Measurements from ENCODE around the gene PRPSAP1. TPM values are rescaled to one million over a fixed set of nuclear protein-coding genes. Genes with fewer than 3 reads are reported as not detected.

The PRPSAP1 gene
- total RNA-seq, 1 experiment from 2014 or later, result 99.6 TPM

- Histone ChIP-seq H3K36me3 (ENCODE audit: control insufficient read depth, insufficient read depth, low read length) (no peaks in the 10 kb centered on the region; the same call in 1 of the 2 replicates), H3K9me3 (ENCODE audit: control insufficient read depth, insufficient read depth, low read depth, low read length) (no peaks in the 10 kb centered on the region), H3K4me3 (ENCODE audit: low read depth in 2 of 2, low read length in 2 of 2) (no peak overlapping the region), H3K27me3 (ENCODE audit: control insufficient read depth, insufficient read depth, low read length) (no peaks in the 10 kb centered on the region), H3K27ac (ENCODE audit: low read length) (peak overlapping the region; percentile 92), H3K4me1 (ENCODE audit: control insufficient read depth, insufficient read depth, low read length) (peaks cover 32% of the 10 kb centered on the region)
- ATAC-seq (no peak), DNase-seq (ENCODE audit: low read depth, low spot score) (no peak)
- intact Hi-C loops (cut with micrococcal nuclease; ENCODE audit: unreplicated experiment) (no loop called here), in situ Hi-C loops (cut with HindIII; ENCODE audit: low pct_unique_long_range_greater_than_20kb, low sequenced_read_pairs) (no loop called here)
- no TSS peak for BruUV-seq (replicated peaks)
- CTCF ChIA-PET, result interaction anchor here (0.6 kb wide), 3 partner anchors 11 to 141 kb away, joined by 3 to 5 read pairs (median 4); no protein-coding TSS in a partner anchor
- POLR2A ChIA-PET, result interaction anchor here (0.5 to 0.7 kb wide), 3 partner anchors 23 to 284 kb away, joined by 3 to 10 read pairs (median 7); no protein-coding TSS in a partner anchor
- TF ChIP-seq TCF7L2 (IDR thresholded peaks at IDR 0.05; ENCODE audit: low read depth, low read length) (no peak), CTCF (IDR thresholded peaks at IDR 0.05) (no peak)
Measured at GRCh38 chr17:76262732-76263344, 90.9 kb downstream of the PRPSAP1 start.

- ChIA-PET CTCF (interaction anchor here (0.7 kb wide), 1 partner anchor 124 kb away, joined by 4 read pairs; no protein-coding TSS in a partner anchor), POLR2A (interaction anchor here (0.7 kb wide), 2 partner anchors 26 to 283 kb away, joined by 3 to 7 read pairs; no protein-coding TSS in a partner anchor)
- DNase-seq (ENCODE audit: low read depth, low spot score), result no peak
- in situ Hi-C loops (cut with HindIII; ENCODE audit: low pct_unique_long_range_greater_than_20kb, low sequenced_read_pairs) (no loop called here), intact Hi-C loops (cut with micrococcal nuclease; ENCODE audit: unreplicated experiment) (no loop called here)
- peaks cover 23% of the 10 kb centered on the region for H3K4me1 ChIP-seq (ENCODE audit: control insufficient read depth, insufficient read depth, low read length)
- no peaks in the 10 kb centered on the region for H3K27me3 ChIP-seq (ENCODE audit: control insufficient read depth, insufficient read depth, low read length)
- H3K36me3 ChIP-seq (ENCODE audit: control insufficient read depth, insufficient read depth, low read length), result no peaks in the 10 kb centered on the region; the same call in 1 of the 2 replicates
- no peak for TF ChIP-seq POLR2AphosphoS5 (IDR thresholded peaks at IDR 0.05; ENCODE audit: low read depth, low read length)
- TF ChIP-seq REST (IDR thresholded peaks at IDR 0.05; ENCODE audit: insufficient read depth in 1 of 2, low read depth in 2 of 2, low read length in 1 of 2), result no peak
- no peak for TF ChIP-seq CTCF (IDR thresholded peaks at IDR 0.05)
- TF ChIP-seq TCF7L2 (IDR thresholded peaks at IDR 0.05; ENCODE audit: low read depth, low read length), result no peak
- no peak for TF ChIP-seq SIN3A (IDR thresholded peaks at IDR 0.05; ENCODE audit: borderline replicate concordance, insufficient read depth, low read depth, low read length)
- no peak for ATAC-seq
- H3K27ac ChIP-seq (ENCODE audit: low read length), result no peak overlapping the region
- H3K9me3 ChIP-seq (ENCODE audit: control insufficient read depth, insufficient read depth, low read depth, low read length), result no peaks in the 10 kb centered on the region
- no TSS peak for BruUV-seq (replicated peaks)
- H3K4me3 ChIP-seq (ENCODE audit: low read depth in 2 of 2, low read length in 2 of 2), result no peak overlapping the region
Measured at GRCh38 chr17:76261421-76262215, 92.1 kb downstream of the PRPSAP1 start.
